SK-MEL-5 (cell line): Measurements from ENCODE around the gene PRICKLE2. TPM values are rescaled to one million over a fixed set of nuclear protein-coding genes. Genes with fewer than 3 reads are reported as not detected.

Source experiments
- DNase-seq: peaks from one replicate; pipeline ENCODE4 v3.0.0-alpha.2; 2016; ENCODE audit warnings: low read depth, low spot score
- in situ Hi-C: cut with HindIII; loops from 2 replicates; pipeline ENCODE4 v1.10.0; 2016; ENCODE audit warnings: low sequenced_read_pairs, high pct_unique_total_duplicates, low pct_unique_long_range_greater_than_20kb
- total RNA-seq: library from RNA; depleted of rRNA; stranded (reverse); fragments of >200 nt; shearing (Covaris generic); gene quantifications from 2 replicates; pipeline ENCODE4 v1.2.3, GENCODE V29; 2014

PRICKLE2 gene
- total RNA-seq, 1 experiment from 2014 or later: 1.5 TPM

DNA sequence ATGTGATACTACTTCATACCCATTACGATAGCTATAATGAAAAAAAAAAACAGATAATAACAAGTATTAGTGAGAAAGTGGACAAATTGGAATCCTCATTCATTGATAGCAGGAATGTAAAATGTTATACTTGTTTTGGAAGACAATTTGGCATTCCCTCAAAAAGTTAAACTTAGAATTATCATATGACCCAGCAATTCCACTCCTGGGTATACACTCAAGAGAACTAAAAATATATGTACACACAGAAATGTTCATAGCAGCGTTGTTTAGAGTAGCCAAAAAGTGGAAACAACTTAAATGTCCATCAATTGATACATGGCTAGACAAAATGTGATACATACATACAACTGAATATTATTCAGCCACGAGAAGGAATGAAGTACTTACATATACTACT, 69.9 kb downstream of the PRICKLE2 start:
- DNase-seq: no peak
- in situ Hi-C loops: no loop called here

DNA sequence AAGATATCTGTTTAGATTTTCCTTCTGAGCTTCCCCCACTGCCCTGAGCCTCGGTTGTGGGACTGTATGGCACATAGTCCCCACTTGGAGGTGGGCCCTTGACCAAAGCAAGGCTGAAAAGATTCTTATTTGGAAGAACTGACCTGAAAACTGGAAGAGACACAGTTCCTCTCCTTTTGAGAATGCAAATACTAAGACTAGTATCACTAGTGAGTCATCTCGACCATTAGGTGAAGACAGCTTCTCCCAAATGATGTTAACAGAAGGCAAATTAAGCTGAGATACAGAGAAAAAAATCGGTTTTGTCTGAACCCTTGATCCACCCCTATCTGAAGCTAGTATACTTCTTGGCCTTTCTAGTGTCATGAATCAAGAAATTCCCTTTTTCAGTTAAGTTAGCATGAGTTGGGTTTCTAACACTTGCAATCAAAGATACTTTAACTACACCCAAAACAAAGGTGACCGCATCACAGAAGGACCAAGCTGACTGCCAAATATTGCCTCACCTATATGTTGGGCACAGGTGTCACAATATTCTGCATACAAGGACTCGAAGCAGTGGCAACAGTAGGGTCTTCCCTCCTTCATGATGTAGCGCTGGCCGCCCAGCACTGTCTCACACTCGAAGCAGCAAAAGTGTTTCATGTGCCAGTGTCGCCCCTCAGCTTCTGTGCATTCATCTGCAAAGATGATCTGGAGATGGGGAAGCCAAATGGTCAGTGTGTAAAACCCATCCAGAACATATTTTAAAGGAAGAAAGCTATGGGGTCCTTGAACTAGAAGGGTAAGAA, 72.4 kb downstream of the PRICKLE2 start:
- in situ Hi-C loops: no loop called here
- no peak for DNase-seq

DNA sequence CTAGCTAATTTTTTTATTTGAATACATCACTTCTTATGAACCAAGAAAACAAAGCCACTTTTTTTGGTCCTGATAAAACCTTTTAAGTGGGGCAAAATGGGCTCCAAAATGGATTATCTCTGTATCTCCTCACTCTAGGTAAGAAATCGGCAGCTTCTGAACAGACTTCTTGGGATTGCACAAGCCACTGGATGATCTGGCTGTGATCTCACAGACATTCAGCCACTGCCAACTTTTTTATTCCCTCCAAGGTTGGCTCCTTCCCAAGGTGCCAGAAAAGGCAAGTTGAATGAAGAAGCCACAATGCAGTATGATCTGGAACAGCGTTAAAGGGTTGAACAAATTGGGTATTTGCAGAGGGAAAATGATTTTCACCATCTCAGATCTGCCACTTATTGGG, 73.2 kb downstream of the PRICKLE2 start:
- DNase-seq: no peak
- in situ Hi-C loops: no loop called here

DNA sequence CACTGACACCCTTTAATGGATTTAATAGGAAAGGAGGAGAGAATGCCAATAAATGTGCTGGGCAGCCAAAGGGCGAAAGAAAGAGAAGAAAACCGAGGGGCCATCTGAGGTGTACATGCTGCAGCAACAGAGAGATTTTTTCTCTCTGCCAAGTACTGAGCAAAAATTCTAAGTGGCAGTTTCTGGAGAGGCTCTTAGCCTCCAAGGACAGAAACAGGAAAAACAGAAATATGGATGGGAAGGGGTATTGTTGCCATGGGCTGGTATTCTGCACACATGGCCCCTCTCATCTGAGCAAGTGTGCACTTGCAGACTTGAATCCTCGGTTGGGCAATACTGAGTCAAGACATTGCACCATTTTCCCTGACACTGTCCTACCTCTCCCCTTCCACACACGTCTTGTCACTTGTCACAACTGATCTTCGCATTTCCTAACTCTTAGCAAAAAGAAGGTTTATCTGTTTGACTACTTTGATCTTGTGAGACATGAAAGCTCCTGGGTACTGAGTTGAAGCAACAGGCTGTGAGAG, 73.9 kb downstream of the PRICKLE2 start:
- in situ Hi-C loops: no loop called here
- no peak for DNase-seq

DNA sequence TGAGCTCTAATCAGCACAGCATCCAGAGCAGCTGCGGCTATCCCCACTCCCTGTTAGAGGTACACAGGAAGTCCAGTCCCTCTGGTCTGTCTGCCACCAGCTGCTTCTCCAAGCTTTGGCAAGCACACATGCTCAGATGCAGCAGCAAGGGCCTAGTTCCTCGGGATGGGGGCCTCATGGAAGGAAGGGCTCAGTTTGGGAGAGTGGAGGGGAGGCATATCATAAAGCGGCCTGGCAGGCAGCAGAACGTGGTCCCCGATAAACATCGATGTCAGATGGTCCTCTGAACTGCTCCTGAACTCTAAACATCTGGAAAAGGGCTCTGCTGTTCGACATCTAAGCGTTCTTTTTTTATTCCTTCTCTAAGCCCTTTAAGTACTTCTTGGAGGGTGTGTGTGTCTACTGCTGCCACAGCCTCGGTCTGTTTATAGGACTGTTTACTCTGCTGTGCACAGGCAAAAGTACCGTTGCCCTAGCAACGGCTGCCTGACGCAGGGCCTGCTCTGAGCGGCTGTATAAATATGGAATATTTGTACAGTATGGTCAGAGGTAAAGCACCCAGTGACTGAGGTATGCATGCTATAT, 74.6 kb downstream of the PRICKLE2 start:
- no peak for DNase-seq
- in situ Hi-C loops: no loop called here

DNA sequence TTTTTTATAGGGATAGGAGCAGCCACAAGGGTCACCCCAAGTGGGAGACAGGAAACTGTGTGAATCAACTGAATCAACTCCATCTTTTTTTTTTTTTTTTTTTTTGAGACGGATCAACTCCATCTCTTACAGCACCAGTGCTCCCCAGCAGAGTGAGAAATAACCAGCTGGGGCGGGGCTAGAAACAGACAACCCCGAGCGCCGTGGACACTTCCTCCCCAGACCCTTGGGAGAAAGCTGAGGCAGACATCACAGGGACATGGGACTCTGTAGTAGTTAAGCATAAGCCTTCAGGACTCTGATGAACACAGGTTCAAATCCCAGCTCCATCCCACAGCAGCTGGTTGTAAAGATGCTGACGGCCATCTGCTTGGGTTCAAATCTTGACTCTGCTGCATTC, 75.4 kb downstream of the PRICKLE2 start:
- DNase-seq: no peak
- in situ Hi-C loops: no loop called here

DNA sequence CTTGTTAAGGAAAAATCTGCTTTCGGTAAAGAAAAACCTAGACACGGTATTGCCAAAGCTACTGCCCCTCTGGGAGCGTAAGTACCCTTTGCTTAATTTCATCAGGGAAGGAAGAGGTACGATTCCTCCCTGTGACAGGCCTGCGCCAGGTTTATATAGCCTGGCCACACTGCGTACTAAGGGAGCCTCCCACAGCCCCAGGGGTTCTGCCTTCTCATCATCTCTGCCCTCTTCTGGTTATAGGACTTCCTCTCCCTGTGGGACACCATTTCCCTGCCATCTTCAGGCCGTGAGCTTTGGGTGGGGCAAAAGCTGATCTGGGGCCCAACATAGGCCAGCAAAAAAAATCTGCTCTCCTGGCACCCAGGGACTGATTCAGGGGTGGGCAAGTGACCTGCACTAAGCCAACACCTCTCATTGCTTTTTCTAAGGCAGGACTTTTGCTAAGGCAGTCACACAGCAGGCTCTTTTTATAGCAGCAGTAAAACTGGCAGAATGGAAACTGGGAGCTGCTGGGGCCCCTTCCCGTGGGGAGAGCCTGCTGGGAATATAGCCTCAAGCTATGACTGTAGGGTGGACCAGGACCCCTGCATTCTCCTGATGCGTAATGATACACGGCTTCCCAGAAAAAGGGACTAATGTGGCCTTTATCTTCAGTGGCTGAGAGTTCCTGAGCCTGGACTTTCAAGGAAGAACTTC, 76.2 kb downstream of the PRICKLE2 start:
- DNase-seq: no peak
- in situ Hi-C loops: no loop called here

DNA sequence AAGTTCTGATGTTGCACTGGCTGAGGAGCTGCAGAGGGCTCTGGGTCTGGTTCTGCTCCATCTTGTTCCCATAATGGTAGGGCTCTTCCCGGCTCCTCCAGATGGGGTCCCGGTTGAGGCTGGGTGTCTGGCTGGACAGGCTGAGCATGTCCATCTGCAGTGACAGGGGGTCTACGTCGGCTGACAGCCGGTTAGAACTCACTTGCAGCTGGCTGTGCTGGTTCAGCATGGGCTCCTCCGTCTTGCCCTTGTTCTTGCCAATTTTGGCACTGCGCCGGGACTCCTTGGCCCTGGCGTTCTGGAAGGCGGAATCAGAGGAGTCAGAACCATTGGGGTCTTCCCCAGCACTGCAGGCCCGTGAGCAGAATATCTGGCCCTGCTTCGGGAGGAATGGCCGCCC, 78.1 kb downstream of the PRICKLE2 start:
- DNase-seq: no peak
- in situ Hi-C loops: no loop called here

DNA sequence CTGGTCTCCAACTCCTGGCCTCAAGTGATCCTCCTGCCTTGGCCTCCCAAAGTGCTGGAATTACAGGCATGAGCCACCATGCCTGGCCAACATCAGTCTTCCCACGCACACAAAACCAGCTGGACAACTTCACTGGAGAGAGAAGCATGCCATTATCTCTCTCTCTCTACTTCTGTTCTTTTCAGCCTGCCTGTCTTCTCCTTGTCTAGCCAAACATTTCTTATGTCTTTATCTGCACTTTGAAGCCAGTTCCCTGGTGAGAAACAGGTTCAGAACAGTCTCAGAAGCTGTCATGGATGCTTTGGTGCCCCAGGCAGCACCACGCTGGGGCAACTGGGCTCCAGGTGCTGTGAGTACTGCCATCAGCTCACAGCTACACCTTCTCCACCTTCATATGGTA, 79.8 kb downstream of the PRICKLE2 start:
- no peak for DNase-seq
- in situ Hi-C loops: no loop called here

DNA sequence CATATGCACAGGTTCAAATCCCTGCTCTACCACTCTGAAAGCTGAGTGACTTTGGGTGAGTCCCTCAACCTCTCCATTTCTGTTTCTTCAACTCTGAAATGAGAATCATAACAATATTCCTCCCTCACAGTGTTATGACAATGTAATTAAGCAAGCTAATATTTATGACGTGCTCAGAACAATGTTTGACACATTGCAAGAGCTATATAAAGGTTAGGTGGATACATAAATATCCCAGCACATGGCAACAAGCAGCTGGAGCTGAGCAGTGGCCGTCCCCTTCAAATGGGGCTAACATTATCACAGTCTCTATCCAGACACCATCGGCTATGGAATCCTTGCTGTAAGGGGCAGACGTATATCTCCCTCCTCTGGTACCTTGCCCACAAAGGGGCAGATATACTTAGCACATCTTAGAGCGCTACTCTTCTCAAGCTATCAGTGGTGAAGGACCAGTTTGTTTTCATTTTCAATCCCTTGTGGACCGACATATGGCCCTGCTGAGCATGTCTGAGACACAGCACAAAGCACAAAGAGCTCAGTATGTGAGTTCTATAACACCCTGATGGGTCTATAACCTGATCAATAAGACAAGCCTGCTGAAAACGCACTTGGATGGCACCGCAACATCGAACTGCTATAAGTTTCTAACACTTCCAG, 80.9 kb downstream of the PRICKLE2 start:
- in situ Hi-C loops: no loop called here
- DNase-seq: no peak

DNA sequence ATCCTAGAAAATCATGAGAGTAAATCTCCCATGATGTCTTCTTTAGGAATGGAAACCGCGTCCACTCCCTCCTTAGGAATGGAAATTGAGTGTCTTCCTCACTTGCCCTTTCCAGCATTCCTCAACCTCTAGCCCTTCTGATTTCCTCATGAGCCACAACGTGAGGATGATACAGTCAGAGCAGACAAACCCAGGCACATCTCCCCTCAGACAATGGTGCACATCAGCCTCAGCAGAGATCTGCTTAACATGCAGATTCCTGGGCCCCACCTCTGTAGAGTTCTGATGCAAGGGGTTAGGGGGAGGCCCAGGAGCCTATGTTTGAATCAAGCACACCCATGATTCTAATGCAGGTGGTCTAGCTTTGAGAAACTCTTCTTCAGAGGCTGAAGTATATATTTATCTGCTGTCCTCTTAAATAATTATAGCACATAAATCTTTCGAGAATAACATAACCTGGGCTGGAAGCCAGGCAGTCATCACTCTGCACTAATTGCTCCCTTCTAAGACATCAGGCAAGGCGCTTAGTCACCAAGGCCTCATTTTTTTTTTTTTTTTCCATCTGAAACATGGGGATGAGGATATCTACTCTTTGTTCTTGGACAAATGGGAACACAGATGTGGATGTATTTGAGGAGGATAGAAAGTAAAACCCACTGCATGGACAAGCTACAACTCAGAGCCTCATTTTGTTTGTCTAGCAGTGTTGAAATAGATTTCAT, 81.7 kb downstream of the PRICKLE2 start:
- no peak for DNase-seq
- in situ Hi-C loops: no loop called here

DNA sequence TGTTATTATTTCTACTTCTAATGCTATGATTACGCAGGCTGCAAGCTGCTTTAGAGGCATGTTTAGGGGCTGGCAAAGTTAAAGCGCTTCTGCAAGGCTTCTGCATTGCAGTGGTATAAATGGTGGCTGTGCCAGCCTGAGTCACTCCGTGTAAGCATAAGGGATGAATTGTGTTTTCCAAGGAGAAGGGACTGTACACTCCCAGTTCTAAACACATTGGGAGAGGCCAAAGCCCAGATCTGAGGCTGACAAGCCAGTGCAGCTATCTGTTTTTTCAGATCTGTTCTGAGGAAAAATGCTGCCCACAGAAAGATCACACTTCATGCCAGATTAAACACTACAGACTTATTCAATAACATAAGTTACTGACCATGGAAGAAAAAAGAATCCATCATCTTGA, 83.8 kb downstream of the PRICKLE2 start:
- DNase-seq: no peak
- in situ Hi-C loops: no loop called here

DNA sequence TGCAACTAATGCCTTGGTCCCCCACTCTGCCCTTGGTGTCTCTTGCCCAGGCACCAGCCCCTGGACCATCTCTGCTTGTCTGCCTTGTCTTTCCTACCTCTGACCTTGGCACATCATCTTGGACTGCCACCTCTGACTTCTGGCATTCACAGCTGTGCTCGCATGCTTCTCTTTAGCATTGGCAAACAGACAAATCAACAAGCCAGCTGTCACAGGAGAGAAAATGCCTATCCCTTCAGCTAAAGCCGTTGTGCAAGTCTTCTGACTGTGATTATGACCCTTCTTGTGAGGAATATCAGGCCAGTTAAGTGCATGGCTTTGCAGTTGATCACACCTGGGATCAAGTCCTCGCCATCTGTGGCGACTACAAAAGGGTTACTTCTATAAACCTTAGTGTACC, 84.6 kb downstream of the PRICKLE2 start:
- in situ Hi-C loops: no loop called here
- no peak for DNase-seq

DNA sequence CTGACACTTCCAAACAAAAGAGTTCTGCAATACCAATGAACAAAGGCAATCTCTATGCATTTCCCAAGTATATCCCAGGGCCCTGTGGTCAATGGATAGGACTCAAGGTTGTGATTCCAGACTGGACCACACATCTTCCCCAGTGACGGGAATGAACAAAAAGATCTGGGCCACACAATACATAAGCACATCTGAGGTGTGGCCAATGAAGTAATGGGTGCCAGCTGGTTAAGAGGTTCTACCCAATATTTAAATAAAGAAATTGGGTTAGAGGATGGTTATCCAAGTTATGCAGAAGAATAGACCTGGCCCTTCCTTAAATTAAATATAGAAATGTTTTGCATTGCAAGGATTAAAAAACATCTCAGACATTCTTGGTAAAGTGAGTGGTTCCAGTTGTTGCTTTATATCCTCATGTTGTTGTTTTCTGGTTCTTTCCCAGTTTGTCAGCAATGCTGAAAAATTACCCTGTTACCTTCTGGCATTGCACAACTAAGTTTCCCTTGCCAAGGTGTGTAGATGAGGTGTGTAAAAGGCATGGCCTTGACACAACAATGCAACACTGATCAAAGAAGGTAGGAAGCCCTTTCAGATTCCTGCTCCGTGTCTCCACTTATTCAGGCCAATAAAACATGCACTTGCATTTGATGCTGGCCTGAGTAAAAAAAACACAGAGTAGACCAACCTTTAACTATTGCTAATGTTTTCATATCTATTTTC, 86.5 kb downstream of the PRICKLE2 start:
- no peak for DNase-seq
- in situ Hi-C loops: no loop called here

DNA sequence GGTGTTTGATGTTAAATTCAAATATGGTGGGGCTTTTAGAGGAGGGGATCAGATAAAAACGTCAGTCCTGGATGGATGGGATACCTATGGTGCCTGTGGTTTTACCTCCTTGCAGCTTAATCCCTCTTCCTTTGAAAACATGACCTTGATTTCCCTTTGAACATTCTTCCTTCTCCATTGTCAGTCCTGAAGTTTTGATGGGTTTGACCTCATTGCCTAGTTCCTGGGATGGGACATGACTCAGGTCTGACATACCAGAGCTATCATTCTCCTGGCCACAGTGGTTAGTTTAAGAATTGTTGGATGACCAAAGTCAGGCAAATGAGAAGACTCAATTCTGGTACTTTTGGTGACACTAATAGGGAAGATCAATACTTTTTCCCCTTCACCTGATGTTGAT, 87.2 kb downstream of the PRICKLE2 start:
- in situ Hi-C loops: no loop called here
- no peak for DNase-seq

DNA sequence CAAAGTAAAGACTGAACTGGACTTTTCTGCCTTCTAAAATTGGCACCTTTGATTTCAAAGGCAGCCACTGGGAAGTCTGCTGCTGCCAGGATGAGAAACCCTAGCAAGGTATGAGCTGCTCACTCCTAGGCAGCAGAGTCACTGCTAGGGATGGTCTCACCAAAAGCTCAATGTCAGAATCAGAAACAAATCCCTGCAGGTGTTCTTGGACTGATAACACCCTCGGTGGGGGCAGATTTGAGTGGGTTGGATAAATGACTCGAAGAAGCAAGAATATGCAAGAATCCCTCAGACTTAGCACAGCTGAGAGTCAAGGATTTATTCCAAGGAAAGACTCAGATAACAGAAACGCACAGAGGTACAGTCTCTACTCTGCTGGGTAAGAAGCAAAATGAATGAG, 90.4 kb downstream of the PRICKLE2 start:
- no peak for DNase-seq
- in situ Hi-C loops: no loop called here

DNA sequence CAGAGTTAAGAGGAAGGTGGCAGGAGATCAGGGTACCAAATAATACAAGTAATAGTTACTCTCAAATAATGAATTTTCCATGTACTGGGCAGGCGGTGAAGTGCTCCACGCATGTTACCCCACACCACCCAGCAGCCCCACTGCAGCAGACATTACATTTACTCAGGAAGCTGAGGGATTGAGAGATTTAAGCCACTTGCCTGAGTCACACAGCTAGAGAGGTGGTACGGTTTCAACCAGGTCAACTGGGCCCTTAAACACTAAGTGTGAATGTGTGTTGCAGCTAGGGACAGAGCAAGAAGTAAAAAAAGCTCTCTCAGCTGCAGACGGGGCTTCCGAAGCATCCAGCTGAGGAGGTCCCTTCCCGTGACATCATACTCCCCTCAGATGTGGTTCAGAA, 91.3 kb downstream of the PRICKLE2 start:
- in situ Hi-C loops: no loop called here
- DNase-seq: no peak
